Measurements from ENCODE around the gene CHL1.

- TF ChIP-seq CTCF (IDR thresholded peaks at IDR 0.05): no peak
- no peak for TF ChIP-seq EZH2 (IDR thresholded peaks at IDR 0.05; ENCODE audit: borderline replicate concordance, insufficient read depth, low read depth, low read length, poor library complexity, severe bottlenecking)
Measured at GRCh38 chr3:347581-347980, 151.0 kb downstream of the CHL1 start.
